ENCODE measurements around the gene DLGAP1.

GRCh38 chr18:4356929-4357328 is 98.2 kb downstream of the DLGAP1 start:
- TF ChIP-seq, protein P1, sequence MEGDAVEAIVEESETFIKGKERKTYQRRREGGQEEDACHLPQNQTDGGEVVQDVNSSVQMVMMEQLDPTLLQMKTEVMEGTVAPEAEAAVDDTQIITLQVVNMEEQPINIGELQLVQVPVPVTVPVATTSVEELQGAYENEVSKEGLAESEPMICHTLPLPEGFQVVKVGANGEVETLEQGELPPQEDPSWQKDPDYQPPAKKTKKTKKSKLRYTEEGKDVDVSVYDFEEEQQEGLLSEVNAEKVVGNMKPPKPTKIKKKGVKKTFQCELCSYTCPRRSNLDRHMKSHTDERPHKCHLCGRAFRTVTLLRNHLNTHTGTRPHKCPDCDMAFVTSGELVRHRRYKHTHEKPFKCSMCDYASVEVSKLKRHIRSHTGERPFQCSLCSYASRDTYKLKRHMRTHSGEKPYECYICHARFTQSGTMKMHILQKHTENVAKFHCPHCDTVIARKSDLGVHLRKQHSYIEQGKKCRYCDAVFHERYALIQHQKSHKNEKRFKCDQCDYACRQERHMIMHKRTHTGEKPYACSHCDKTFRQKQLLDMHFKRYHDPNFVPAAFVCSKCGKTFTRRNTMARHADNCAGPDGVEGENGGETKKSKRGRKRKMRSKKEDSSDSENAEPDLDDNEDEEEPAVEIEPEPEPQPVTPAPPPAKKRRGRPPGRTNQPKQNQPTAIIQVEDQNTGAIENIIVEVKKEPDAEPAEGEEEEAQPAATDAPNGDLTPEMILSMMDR (IDR thresholded peaks at IDR 0.05; ENCODE audit: low read length): no peak
- no peak for TF ChIP-seq EZH2 (IDR thresholded peaks at IDR 0.05; ENCODE audit: borderline replicate concordance, low read length)

All from OCI-LY1 (cell line).